ENCODE results near the gene OR10H2.
"Not testable (repeated sequence)": the region's sequence is repeated elsewhere in the genome, so short reads cannot be mapped to it uniquely, and the experiment has no call there.

Gene OR10H2

DNA sequence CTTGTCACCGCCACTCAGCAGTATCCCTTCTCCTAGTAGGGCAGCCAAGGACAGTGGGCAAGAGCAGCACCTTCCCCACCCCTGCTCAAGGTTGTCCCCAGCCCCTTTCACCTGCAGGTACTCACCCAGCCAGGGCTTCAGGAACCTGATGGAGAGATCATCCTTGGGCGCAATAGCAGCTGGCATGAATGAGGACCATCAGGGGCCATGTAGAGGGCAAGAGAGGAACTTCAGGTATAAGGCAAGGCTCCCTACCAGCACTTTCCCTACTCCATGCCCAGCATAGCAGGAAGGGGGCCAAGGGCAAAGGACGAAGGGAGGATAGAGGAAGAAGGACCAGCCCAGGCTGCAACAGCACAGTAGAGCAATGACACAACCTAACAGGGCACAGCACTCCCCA, 46.3 kb downstream of the OR10H2 start:
- not testable (repeated sequence) for DNase-seq

GRCh38 chr19:15775249-15775648, 47.4 kb downstream of the OR10H2 start:
- no peak for DNase-seq

DNA sequence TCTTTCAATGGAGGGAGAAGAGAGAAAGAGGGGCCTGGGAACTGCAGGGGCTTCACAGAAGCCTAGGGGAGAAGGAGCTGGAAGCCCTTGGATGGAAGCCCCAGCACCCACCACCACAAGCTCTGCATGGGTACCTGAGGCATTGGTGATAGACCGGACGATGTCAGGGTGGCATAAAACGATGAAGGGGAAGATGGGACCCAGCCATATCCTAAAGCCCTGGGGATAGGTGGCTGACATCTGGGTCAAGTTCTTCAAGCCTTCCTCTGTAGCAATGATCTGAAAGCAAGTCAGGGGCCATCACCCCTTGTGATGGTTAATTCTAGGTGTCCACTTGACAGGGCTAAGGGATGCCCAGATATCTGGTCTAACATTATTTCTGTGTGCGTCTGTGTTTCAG, 48.4 kb downstream of the OR10H2 start:
- no peak for DNase-seq

DNA sequence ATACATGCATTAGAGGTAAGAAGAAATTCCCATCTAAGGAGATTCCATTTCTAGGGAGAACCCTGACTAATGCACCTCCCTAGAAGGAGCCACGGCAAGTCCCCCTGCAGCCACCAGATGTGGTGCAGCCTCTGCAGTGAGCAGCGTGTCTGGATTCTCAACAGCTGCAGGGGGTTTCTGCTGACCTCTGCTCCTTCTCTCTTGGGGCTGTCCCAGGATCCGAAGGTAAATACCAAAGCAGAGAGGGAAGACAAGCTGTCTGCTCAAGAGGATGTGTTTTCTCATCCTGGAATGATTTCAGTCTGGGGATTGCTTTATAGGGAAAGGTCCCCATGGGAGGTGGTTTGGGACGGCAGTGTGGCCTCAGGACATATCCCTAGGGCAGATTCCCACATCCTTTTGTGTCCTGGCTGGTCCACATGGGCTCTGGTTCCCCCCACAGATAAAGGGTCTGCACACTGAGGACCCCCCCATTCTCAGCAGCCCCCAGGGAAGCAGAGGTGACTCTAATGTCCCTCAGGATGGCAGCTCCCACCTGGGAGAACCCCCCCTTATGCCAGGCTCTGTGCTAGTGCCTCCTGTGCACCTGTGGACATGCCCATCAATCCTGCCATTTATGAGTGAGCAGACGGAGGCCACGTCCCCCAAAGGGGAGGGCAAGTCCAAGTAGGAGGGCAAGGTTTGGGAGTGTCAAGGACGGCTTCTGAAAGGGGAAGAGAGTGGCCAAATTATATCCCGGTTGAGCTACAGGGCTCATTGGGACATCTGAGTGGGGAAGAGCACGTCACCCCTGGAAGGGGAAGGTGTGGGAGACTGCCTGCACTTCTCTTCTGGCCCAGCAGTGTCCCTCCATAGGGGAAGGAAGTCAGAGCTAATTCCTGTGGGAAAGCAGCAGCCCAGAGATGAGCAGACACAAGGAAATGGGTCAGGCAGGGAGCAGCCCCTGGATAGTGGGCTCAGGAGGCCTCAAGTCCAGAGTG, 49.5 kb downstream of the OR10H2 start:
- DNase-seq, result no peak

Data from NCI-H2107 (cell line).